H1 (cell line): Measurements from ENCODE around the gene CRK. TPM values are rescaled to one million over a fixed set of nuclear protein-coding genes. Genes with fewer than 3 reads are reported as not detected.

Experiments
- ASH2L ChIP-seq: fragments of 200-600, 300-600 bp; sonication (generic); IDR thresholded peaks from one replicate; pipeline ENCODE4 v1.7.1; 2017; ENCODE audit warnings: low read length
- CEBPB ChIP-seq: IDR thresholded peaks from 2 replicates; pipeline ENCODE4 v1.6.1; 2012; ENCODE audit warnings: low read depth, low read length
- E2F6 ChIP-seq: IDR thresholded peaks from 2 replicates; pipeline ENCODE4 v1.6.1; 2012; ENCODE audit warnings: inconsistent platforms
- MAX ChIP-seq: IDR thresholded peaks from 2 replicates; pipeline ENCODE4 v1.6.1; 2012; ENCODE audit warnings: inconsistent platforms
- NANOG ChIP-seq: IDR thresholded peaks from 2 replicates; pipeline ENCODE4 v1.6.1; 2011; ENCODE audit warnings: low read length, low read depth, mild to moderate bottlenecking, inconsistent platforms; ENCODE audit not compliant: insufficient read depth, poor library complexity, severe bottlenecking
- SIN3A ChIP-seq, 2 experiments: IDR thresholded peaks in 1 of 2; conservative IDR thresholded peaks in 1 of 2; 2 replicates each; pipeline ENCODE4 v1.6.1; 2011 to 2012; ENCODE audit warnings: low read length in 2 of 2, improper control_type of control experiment in 1 of 2, low read depth in 1 of 2, mild to moderate bottlenecking in 1 of 2
- USF2 ChIP-seq: IDR thresholded peaks from 2 replicates; pipeline ENCODE4 v1.6.1; 2011; ENCODE audit warnings: low read length, improper control_type of control experiment
- polyA plus RNA-seq, 7 experiments: library from polyadenylated mRNA; depleted of rRNA in 3 of 7; stranded (reverse) in 5 of 7; unstranded in 2 of 7; fragments of >200 nt in 5 of 7; fragments of 200-250 nt in 2 of 7; gene quantifications; 1 replicate in 5 of 7; 2 replicates in 1 of 7; 4 replicates in 1 of 7; pipeline versions ENCODE4 v1.2.1 to v1.2.3, GENCODE V29; 2011 to 2013; ENCODE audit warnings: missing spikeins in 2 of 7, mixed read lengths in 2 of 7
- total RNA-seq: library from RNA; stranded (reverse); fragmentation: NEBNext Ultra II Directional; extraction: Animal tissue kit (Norgen Biotek cat#: 25700); gene quantifications from 2 replicates; pipeline ENCODE4 v1.2.1, GENCODE V29; 2021

CRK gene
- total and polyA plus RNA-seq, 2 of the 8 experiments (the other 6 are each of a cell fraction or from before 2014, with no cell fraction given) = 32.8 to 57.1 TPM

- no peak for TF ChIP-seq CEBPB
- no peak for TF ChIP-seq SIN3A (conservative IDR thresholded peaks at IDR 0.05 in 1 of 2, IDR thresholded peaks at IDR 0.05 in 1 of 2; ENCODE audit: low read depth in 1 of 2, low read length in 2 of 2)
- no peak for TF ChIP-seq E2F6
- no peak for TF ChIP-seq NANOG
- no peak for TF ChIP-seq USF2
- no peak for TF ChIP-seq ASH2L
- TF ChIP-seq MAX = no peak
These were observed 6.4 kb upstream of the CRK start (continued) for GRCh38 chr17:1462164-1463112.
